Keratinocyte (primary cell): Measurements from ENCODE around the gene PHF3. TPM values are rescaled to one million over a fixed set of nuclear protein-coding genes. Genes with fewer than 3 reads are reported as not detected.

Experiments
- DNase-seq: peaks from one replicate; pipeline ENCODE4 v3.0.0-alpha.2; 2011; ENCODE audit warnings: low read depth, missing footprints, low spot score
- FAIRE-seq: peaks from 2 replicates; lab custom pipeline; 2011; peaks lifted over from hg19 to GRCh38; lab: Jason Lieb, UNC
- H2AFZ ChIP-seq: 2 replicates; pipeline ENCODE4 v1.6.0; 2012; ENCODE audit warnings: low read length, control low read depth, inconsistent platforms; ENCODE audit not compliant: control insufficient read depth
- H3K27ac ChIP-seq: 2 replicates; pipeline ENCODE4 v1.5.1; 2011; ENCODE audit warnings: low read length; ENCODE audit not compliant: control insufficient read depth, insufficient read depth
- H3K27me3 ChIP-seq: 3 replicates; pipeline ENCODE4 v1.6.0; 2011; ENCODE audit warnings: low read length; ENCODE audit not compliant: control insufficient read depth, insufficient read depth; ENCODE audit errors: extremely low read depth
- H3K36me3 ChIP-seq, 2 experiments: 2 replicates in 1 of 2; 3 replicates in 1 of 2; pipeline ENCODE4 v1.5.1; 2011; ENCODE audit warnings: low read length in 2 of 2, mild to moderate bottlenecking in 1 of 2; ENCODE audit not compliant: control insufficient read depth in 2 of 2, insufficient read depth in 2 of 2; ENCODE audit errors: extremely low read depth in 1 of 2
- H3K4me1 ChIP-seq: 3 replicates; pipeline ENCODE4 v1.5.1; 2011; ENCODE audit warnings: low read length; ENCODE audit not compliant: control insufficient read depth, insufficient read depth; ENCODE audit errors: extremely low read depth
- H3K4me2 ChIP-seq: 3 replicates; pipeline ENCODE4 v1.6.0; 2011; ENCODE audit warnings: low read depth, low read length; ENCODE audit not compliant: control insufficient read depth, insufficient read depth; ENCODE audit errors: extremely low read depth
- H3K4me3 ChIP-seq, 3 experiments: fragments of 200-600 bp in 1 of 3; sonication (generic) in 1 of 3; 2 replicates in 2 of 3; 3 replicates in 1 of 3; pipeline ENCODE4 v1.5.1; 2011 to 2016; ENCODE audit warnings: low read length in 3 of 3, mild to moderate bottlenecking in 3 of 3, control low read depth in 2 of 3, inconsistent platforms in 1 of 3, low read depth in 1 of 3, mixed read lengths in 1 of 3, mixed run types in 1 of 3, moderate library complexity in 1 of 3; ENCODE audit not compliant: control insufficient read depth in 2 of 3, insufficient read depth in 2 of 3; ENCODE audit errors: extremely low read depth in 1 of 3
- H3K79me2 ChIP-seq: 2 replicates; pipeline ENCODE4 v1.6.0; 2012; ENCODE audit warnings: low read length; ENCODE audit not compliant: control insufficient read depth, insufficient read depth
- H3K9ac ChIP-seq: 3 replicates; pipeline ENCODE4 v1.6.0; 2011; ENCODE audit warnings: low read length; ENCODE audit not compliant: control insufficient read depth, insufficient read depth; ENCODE audit errors: extremely low read depth
- H3K9me1 ChIP-seq: 3 replicates; pipeline ENCODE4 v1.6.0; 2011; ENCODE audit warnings: low read length; ENCODE audit not compliant: control insufficient read depth, insufficient read depth; ENCODE audit errors: extremely low read depth
- H3K9me3 ChIP-seq: 2 replicates; pipeline ENCODE4 v1.5.1; 2012; ENCODE audit warnings: low read depth, low read length; ENCODE audit not compliant: control insufficient read depth
- H4K20me1 ChIP-seq: 3 replicates; pipeline ENCODE4 v1.6.0; 2011; ENCODE audit warnings: low read length; ENCODE audit not compliant: control insufficient read depth, insufficient read depth; ENCODE audit errors: extremely low read depth
- EZH2 ChIP-seq: IDR thresholded peaks from one replicate; pipeline ENCODE4 v1.6.1; 2012; ENCODE audit warnings: inconsistent platforms, mild to moderate bottlenecking, low read length, moderate library complexity
- dilution Hi-C: fragments of 300-500 bp; cut with MboI; formaldehyde crosslinking; loops from one replicate; pipeline ENCODE4 v1.7.0; 2020; ENCODE audit warnings: low sequenced_read_pairs; ENCODE audit not compliant: extremely low pct_ligation_motif_present
- polyA plus RNA-seq, 5 experiments: library from polyadenylated mRNA; depleted of rRNA in 3 of 5; stranded (reverse) in 3 of 5; stranded (forward) in 1 of 5; unstranded in 1 of 5; fragments of >200 nt; gene quantifications; 1 replicate in 1 of 5; 2 replicates in 3 of 5; 3 replicates in 1 of 5; pipeline versions ENCODE4 v1.2.1 to v1.2.3, GENCODE V29; 2011 to 2012; ENCODE audit warnings: missing spikeins in 2 of 5, low read depth in 1 of 5, low replicate concordance in 1 of 5
- TF ChIP-seq, protein P1 (sequence below), 3 experiments: IDR thresholded peaks in 1 of 3; conservative IDR thresholded peaks in 1 of 3; optimal IDR thresholded peaks in 1 of 3; 2 replicates in 2 of 3; 3 replicates in 1 of 3; pipeline versions ENCODE3 to v1.5.1; 2011; ENCODE audit warnings: low read length in 3 of 3, mild to moderate bottlenecking in 3 of 3, moderate library complexity in 2 of 3, control low read depth in 1 of 3, inconsistent platforms in 1 of 3; ENCODE audit not compliant: insufficient read depth in 2 of 3; ENCODE audit errors: extremely low read depth in 1 of 3

The PHF3 gene
- polyA plus RNA-seq, 1 donor (not counting 4 experiments of a cell fraction or from before 2014, with no cell fraction given): 13.7 TPM

DNA sequence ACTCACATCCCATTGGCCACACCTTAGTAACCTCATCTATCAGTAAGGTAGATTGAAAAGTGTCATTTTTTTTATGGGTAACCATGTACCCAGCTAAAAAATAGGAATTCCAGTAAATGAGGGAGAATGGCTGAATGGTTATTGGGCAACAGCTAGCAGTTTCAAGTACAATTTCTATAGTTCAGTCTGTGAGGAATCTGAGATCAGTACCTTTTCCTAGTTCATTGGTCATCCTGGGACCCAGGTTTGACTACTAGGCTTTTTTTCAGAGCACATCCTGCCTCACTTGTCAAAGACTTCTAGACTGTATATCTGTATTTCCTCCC lies 28.3 kb downstream of the PHF3 start:
- no peak overlapping the region for H2AFZ ChIP-seq
- H3K36me3 ChIP-seq: no peaks in the 10 kb centered on the region
- H4K20me1 ChIP-seq: peaks cover 2% of the 10 kb centered on the region
- no peaks in the 10 kb centered on the region for H3K27me3 ChIP-seq
- H3K79me2 ChIP-seq: peaks cover 44% of the 10 kb centered on the region
- no peak overlapping the region for H3K9ac ChIP-seq
- FAIRE-seq (no peak), DNase-seq (no peak)
- no peaks in the 10 kb centered on the region for H3K9me3 ChIP-seq
- H3K27ac ChIP-seq: no peak overlapping the region
- TF ChIP-seq, protein P1, sequence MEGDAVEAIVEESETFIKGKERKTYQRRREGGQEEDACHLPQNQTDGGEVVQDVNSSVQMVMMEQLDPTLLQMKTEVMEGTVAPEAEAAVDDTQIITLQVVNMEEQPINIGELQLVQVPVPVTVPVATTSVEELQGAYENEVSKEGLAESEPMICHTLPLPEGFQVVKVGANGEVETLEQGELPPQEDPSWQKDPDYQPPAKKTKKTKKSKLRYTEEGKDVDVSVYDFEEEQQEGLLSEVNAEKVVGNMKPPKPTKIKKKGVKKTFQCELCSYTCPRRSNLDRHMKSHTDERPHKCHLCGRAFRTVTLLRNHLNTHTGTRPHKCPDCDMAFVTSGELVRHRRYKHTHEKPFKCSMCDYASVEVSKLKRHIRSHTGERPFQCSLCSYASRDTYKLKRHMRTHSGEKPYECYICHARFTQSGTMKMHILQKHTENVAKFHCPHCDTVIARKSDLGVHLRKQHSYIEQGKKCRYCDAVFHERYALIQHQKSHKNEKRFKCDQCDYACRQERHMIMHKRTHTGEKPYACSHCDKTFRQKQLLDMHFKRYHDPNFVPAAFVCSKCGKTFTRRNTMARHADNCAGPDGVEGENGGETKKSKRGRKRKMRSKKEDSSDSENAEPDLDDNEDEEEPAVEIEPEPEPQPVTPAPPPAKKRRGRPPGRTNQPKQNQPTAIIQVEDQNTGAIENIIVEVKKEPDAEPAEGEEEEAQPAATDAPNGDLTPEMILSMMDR (optimal IDR thresholded peaks at IDR 0.05 in 1 of 3, IDR thresholded peaks at IDR 0.05 in 1 of 3, conservative IDR thresholded peaks at IDR 0.05 in 1 of 3; ENCODE audit: extremely low read depth in 1 of 3, insufficient read depth in 2 of 3, low read length in 3 of 3): no peak
- peaks cover 11% of the 10 kb centered on the region for H3K4me1 ChIP-seq
- peak overlapping the region; percentile 30 for H3K4me2 ChIP-seq
- dilution Hi-C loops: no loop called here
- no peak overlapping the region for H3K4me3 ChIP-seq
- no peaks in the 10 kb centered on the region for H3K9me1 ChIP-seq

- H2AFZ ChIP-seq: no peak overlapping the region
- H3K27ac ChIP-seq: no peak overlapping the region
- no peaks in the 10 kb centered on the region for H3K36me3 ChIP-seq
- dilution Hi-C loops: no loop called here
- FAIRE-seq (no peak), DNase-seq (no peak)
- H3K4me3 ChIP-seq: no peak overlapping the region
- TF ChIP-seq, protein P1 (optimal IDR thresholded peaks at IDR 0.05 in 1 of 3, IDR thresholded peaks at IDR 0.05 in 1 of 3, conservative IDR thresholded peaks at IDR 0.05 in 1 of 3; ENCODE audit: extremely low read depth in 1 of 3, insufficient read depth in 2 of 3, low read length in 3 of 3): no peak
- no peak for TF ChIP-seq EZH2
- no peaks in the 10 kb centered on the region for H4K20me1 ChIP-seq
- no peaks in the 10 kb centered on the region for H3K4me1 ChIP-seq
- H3K9me3 ChIP-seq: no peaks in the 10 kb centered on the region
- peaks cover 35% of the 10 kb centered on the region for H3K79me2 ChIP-seq
- no peaks in the 10 kb centered on the region for H3K27me3 ChIP-seq
- H3K4me2 ChIP-seq: no peak overlapping the region
- no peaks in the 10 kb centered on the region for H3K9me1 ChIP-seq
- no peak overlapping the region for H3K9ac ChIP-seq
Observed at GRCh38 chr6:63671098-63671754, 35.6 kb downstream of the PHF3 start.
